Hepatocyte (in vitro differentiated cells): ENCODE measurements around the gene EFL1.

ENCODE experiments used
- CTCF ChIP-seq: fragments of 200-600 bp; sonication (generic); IDR thresholded peaks from 2 replicates; pipeline ENCODE4 v1.5.1; 2016; ENCODE audit warnings: antibody characterized with exemption, mild to moderate bottlenecking; ENCODE audit not compliant: poor library complexity
- EZH2 ChIP-seq: fragments of 200-600 bp; sonication (generic); IDR thresholded peaks from 2 replicates; pipeline ENCODE4 v1.6.1; 2016; ENCODE audit warnings: antibody characterized with exemption, mild to moderate bottlenecking, borderline replicate concordance

- TF ChIP-seq CTCF (no peak), EZH2 (no peak)
These were observed 89.4 kb downstream of the EFL1 start for GRCh38 chr15:82173108-82173507.
